ENCODE measurements around the gene CDK11B.
"Not testable (repeated sequence)": the region's sequence is repeated elsewhere in the genome, so short reads cannot be mapped to it uniquely, and the experiment has no call there.

CDK11B gene

GRCh38 chr1:1647567-1648241, 11.1 kb downstream of the CDK11B start:
- not testable (repeated sequence) for DNase-seq

DNA sequence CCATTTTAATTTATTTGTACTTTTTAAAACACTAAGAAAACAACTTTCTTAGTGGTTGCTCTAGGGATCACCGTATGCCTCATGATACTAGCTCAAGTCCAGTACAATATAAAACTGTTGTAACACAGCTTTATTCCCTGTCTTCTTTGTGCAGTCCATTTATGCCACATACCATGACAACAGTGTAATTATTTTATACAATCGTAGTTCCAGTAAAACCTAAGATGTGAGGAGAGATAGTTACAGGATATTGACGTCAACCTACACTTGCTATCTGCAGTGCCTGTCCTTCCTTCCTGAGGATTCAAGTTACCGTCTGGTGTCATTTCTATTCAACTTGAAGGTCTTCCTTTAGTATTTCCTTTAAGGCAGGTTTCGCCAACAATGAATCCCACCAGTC, 12.5 kb downstream of the CDK11B start:
- not testable (repeated sequence) for DNase-seq

GRCh38 chr1:1640711-1641461, 17.9 kb downstream of the CDK11B start:
- not testable (repeated sequence) for DNase-seq

DNA sequence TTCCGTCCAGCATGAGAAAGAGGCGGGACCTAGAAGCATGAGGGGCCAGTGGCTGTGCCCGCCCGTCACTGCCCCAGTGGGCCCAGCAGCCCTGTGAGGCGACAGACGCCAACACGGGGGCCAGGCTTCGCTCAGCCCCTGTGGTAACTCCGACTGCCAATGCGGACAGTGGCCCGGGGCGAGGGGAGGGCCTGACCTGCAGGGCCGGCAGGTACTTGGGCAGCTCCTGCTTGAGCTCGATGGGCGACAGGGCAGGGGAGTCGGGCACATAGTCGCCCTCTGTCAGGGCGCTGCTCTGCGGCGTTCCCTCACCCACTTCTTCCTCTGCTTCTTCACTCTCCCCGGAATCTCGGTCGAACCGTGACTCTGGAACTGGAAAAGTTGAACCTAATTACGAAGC, 18.7 kb downstream of the CDK11B start:
- DNase-seq = not testable (repeated sequence)

DNA sequence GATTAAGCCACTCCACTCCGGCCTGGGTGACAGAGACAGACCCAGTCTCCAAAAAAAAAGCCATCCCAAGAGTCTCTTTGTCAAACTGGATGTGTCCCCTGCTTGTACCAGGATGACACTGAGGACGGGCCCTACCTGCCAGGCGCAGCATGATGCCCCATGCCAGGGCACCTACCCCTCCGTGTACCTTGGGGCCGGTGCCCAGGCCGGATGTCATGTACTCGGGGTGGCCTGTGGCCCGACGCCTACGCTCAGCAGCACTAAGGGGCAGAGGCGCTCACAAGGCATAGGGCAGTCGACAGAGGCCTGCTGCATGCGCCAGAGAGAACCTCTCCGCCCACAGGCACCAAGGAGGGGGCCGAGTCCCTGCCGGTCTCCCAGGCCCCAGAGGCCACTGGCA, 19.4 kb downstream of the CDK11B start:
- not testable (repeated sequence) for DNase-seq

GRCh38 chr1:1638528-1638927, 20.3 kb downstream of the CDK11B start:
- DNase-seq = not testable (repeated sequence)

- not testable (repeated sequence) for DNase-seq
These were observed 21.3 kb downstream of the CDK11B start for GRCh38 chr1:1637479-1637875.

- not testable (repeated sequence) for DNase-seq
These were observed 22.0 kb downstream of the CDK11B start for GRCh38 chr1:1636621-1637478.

- DNase-seq = not testable (repeated sequence)
These were observed 24.2 kb downstream of the CDK11B start for GRCh38 chr1:1634613-1635012.

DNA sequence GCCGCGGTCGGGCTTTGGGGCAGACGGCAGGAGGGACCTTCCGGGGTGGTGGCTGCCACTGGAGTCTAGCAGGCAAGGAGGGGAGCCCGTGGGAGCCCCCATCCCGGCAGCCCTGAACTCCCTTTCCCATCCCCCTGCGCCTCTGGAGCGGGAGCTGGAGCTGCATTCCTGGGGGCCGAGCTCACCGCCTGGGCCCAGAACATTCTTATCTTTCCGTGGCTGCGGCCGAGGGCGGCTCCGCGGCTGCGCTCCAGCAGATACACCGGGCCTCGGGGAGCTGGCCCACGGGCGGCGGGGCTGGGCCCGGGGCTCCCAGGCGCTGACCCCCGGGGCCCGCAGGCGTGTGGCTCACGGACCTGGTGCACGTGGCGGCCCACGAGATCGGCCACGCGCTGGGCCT, 25.4 kb downstream of the CDK11B start:
- not testable (repeated sequence) for DNase-seq

- no peak for DNase-seq
These were observed 26.9 kb downstream of the CDK11B start, which contains the start of gene MMP23B for GRCh38 chr1:1631782-1632420. MMP23B (plus strand) TSS chr1:1632173; CDS start chr1:1632219, 46 bp downstream.

DNA sequence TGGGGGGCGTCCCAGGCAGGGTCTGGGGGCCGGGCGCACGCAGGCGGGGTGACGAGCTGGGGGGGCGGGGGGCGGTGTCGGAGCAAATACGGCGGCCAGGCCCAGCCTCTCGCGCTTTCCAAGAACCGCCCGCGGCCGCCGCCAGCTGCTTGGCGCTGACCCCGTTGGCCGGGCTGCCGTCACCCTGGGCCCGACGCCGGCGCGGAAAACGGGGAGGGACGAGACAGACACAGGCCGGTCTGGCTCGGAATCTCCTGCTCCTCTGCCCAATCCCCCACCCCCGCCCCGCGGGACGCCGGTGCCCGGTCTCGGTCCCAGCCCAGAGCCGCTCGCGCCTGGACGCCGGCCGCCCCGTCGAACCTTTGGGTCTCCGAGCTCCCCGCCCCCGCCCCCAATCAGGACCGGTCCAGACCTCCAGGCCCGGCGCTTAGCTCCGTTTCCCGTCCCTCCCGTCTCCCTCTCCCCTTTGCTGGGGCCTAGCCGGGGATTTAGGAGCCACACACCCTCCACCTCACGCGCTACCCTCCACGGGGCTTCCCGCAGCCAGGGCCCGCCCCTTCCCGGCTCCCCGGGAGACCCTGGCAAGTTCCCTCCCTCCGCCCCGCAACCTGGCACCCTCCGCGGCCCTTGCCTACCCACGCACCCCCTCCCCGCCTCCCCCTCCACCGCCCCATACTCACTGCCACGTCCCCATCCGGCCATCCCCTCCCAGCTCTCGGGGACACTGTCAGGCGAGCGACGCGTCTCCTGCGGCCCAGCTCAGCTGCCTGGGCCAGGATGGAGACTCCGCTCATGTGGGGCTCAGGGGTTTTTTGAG, 27.6 kb downstream of the CDK11B start:
- DNase-seq = no peak

DNA sequence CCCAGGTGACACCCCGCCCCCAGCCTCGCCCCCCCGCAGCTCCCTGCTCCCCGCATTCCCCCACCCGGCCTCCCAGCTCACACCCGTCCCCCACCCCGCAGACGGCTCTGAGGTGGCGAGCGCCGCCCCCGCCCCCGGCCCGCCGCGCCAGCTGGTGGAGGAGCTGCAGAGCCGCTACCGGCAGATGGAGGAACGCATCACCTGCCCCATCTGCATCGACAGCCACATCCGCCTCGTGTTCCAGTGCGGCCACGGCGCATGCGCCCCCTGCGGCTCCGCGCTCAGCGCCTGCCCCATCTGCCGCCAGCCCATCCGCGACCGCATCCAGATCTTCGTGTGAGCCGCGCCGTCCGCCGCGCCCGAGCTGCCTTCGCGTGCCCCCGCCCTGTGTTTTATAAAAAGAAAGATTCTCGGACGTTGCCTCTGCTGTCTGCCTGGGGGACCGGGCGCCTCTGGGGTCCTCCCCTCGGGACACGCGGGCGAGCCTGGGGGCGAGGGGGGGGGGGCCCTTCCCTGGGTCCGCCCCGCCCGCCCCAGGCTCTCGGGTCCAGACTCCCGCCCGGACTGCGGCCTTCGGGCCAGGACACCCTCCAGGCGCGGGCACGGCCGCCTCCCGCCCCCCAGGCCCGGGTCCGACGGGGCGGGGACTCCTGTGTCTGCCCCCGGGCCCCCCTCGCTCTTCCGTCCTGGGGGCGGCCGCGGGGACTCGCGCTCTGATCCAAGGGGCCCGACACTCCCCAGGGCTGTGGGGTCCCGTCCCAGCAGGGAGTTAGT, 28.4 kb downstream of the CDK11B start:
- no peak for DNase-seq

GRCh38 chr1:1629430-1630190, 29.2 kb downstream of the CDK11B start:
- DNase-seq = no peak

GRCh38 chr1:1628754-1629429, 29.9 kb downstream of the CDK11B start:
- DNase-seq = no peak

- DNase-seq = no peak
These were observed 30.7 kb downstream of the CDK11B start for GRCh38 chr1:1627829-1628753.

- no peak for DNase-seq
These were observed 31.5 kb downstream of the CDK11B start for GRCh38 chr1:1627261-1627828.
